ENCODE results near the gene THSD8.
A peak's percentile ranks its signal among the peaks of the same experiment; 100 is the strongest.

The THSD8 gene

GRCh38 chr19:12779162-12779993, 22.5 kb upstream of the THSD8 start:
- DNase-seq (ENCODE audit: low spot score): no peak

- no peak for DNase-seq (ENCODE audit: low spot score)
Observed at GRCh38 chr19:12782174-12782423, 19.8 kb upstream of the THSD8 start.

- DNase-seq (ENCODE audit: low spot score): peak; percentile 79
Observed at GRCh38 chr19:12782424-12783290, 19.2 kb upstream of the THSD8 start.

GRCh38 chr19:12783291-12783848, 18.5 kb upstream of the THSD8 start:
- DNase-seq (ENCODE audit: low spot score): no peak

GRCh38 chr19:12783849-12784393, 17.9 kb upstream of the THSD8 start:
- DNase-seq (ENCODE audit: low spot score): no peak

- DNase-seq (ENCODE audit: low spot score): no peak
Observed at GRCh38 chr19:12784394-12784870, 17.4 kb upstream of the THSD8 start.

GRCh38 chr19:12784871-12785430, 16.9 kb upstream of the THSD8 start:
- no peak for DNase-seq (ENCODE audit: low spot score)

GRCh38 chr19:12785431-12786031, 16.3 kb upstream of the THSD8 start:
- DNase-seq (ENCODE audit: low spot score): peak; percentile 73

- DNase-seq (ENCODE audit: low spot score): peak; percentile 78
Observed at GRCh38 chr19:12786141-12786870, 15.6 kb upstream of the THSD8 start.

- DNase-seq (ENCODE audit: low spot score): no peak
Observed at GRCh38 chr19:12786952-12787351, 14.9 kb upstream of the THSD8 start.

- no peak for DNase-seq (ENCODE audit: low spot score)
Observed at GRCh38 chr19:12787458-12787857, 14.4 kb upstream of the THSD8 start.

GRCh38 chr19:12788042-12788681, 13.7 kb upstream of the THSD8 start:
- no peak for DNase-seq (ENCODE audit: low spot score)

- peak; percentile 74 for DNase-seq (ENCODE audit: low spot score)
Observed at GRCh38 chr19:12788682-12789097, 13.2 kb upstream of the THSD8 start.

- no peak for DNase-seq (ENCODE audit: low spot score)
Observed at GRCh38 chr19:12789098-12789903, 12.6 kb upstream of the THSD8 start.

GRCh38 chr19:12789904-12790619, 11.8 kb upstream of the THSD8 start:
- peak; percentile 91 for DNase-seq (ENCODE audit: low spot score)

- no peak for DNase-seq (ENCODE audit: low spot score)
Observed at GRCh38 chr19:12790628-12791344, 11.1 kb upstream of the THSD8 start.

GRCh38 chr19:12791345-12792050, 10.4 kb upstream of the THSD8 start, which contains the start of gene JUNB:
Gene JUNB, plus strand, starts transcription at chr19:12791486. Its CDS starts 286 bp downstream, at chr19:12791772.
- peak; percentile 97 for DNase-seq (ENCODE audit: low spot score)
